Fibroblast of pulmonary artery (primary cell): ENCODE data around the gene GOSR2.
"Not testable (repeated sequence)": the region's sequence is repeated elsewhere in the genome, so short reads cannot be mapped to it uniquely, and the experiment has no call there.

Experiments used
- DNase-seq: peaks from one replicate; pipeline ENCODE4 v3.0.0-alpha.2; 2010; ENCODE audit warnings: low read depth
- H3K4me3 ChIP-seq: replicated peaks from 2 replicates; pipeline ENCODE4 v1.5.1; 2011; ENCODE audit warnings: low read depth, mild to moderate bottlenecking, control low read depth, low read length, moderate library complexity
- TF ChIP-seq, protein P1 (sequence below): IDR thresholded peaks from 2 replicates; pipeline ENCODE4 v1.5.1; 2011; ENCODE audit warnings: mild to moderate bottlenecking, control low read depth, low read length, inconsistent platforms; ENCODE audit errors: missing control alignments

The GOSR2 gene

DNA sequence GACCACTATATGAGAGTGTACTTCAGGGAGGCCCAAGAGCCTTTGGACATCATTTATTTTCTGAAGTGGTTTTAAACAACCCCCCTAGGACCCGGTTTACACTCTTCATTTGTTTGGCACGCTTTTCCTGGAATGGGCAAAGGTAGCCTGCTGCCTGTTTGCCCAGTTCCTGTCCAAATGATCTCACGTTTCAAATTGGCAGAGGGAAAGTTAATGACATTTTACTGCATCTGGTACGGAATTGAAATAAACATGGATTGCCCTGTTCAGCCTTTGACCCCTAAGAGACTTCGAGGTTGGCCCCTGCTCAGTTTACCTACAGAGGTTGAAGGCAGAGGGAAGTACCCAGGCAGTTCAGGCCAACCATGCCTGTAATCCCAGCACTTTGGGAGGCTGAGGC lies 61.9 kb downstream of the GOSR2 start:
- H3K4me3 ChIP-seq: no peak overlapping the region
- TF ChIP-seq, protein P1, sequence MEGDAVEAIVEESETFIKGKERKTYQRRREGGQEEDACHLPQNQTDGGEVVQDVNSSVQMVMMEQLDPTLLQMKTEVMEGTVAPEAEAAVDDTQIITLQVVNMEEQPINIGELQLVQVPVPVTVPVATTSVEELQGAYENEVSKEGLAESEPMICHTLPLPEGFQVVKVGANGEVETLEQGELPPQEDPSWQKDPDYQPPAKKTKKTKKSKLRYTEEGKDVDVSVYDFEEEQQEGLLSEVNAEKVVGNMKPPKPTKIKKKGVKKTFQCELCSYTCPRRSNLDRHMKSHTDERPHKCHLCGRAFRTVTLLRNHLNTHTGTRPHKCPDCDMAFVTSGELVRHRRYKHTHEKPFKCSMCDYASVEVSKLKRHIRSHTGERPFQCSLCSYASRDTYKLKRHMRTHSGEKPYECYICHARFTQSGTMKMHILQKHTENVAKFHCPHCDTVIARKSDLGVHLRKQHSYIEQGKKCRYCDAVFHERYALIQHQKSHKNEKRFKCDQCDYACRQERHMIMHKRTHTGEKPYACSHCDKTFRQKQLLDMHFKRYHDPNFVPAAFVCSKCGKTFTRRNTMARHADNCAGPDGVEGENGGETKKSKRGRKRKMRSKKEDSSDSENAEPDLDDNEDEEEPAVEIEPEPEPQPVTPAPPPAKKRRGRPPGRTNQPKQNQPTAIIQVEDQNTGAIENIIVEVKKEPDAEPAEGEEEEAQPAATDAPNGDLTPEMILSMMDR: no peak
- DNase-seq: no peak

DNA sequence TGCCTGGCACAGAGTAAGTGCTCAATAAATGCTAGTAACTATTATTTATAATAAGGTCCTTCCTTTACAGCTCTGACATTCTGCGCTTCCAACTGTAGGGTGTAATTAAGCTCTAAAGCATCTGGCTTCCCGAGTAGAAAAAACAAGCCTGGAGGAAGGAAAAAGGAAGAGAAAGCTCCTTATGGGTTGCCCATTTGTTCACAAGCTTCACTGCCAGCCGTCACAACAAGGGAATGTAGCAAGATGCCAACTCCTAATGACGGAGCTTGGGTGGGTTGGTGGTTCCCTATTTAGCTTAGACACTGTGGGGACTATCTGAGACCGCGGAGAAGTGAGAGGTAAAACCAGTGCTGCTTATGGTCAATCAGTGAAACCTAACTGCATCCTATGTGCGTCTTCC lies 63.4 kb downstream of the GOSR2 start:
- DNase-seq: no peak
- TF ChIP-seq, protein P1: no peak
- no peak overlapping the region for H3K4me3 ChIP-seq

DNA sequence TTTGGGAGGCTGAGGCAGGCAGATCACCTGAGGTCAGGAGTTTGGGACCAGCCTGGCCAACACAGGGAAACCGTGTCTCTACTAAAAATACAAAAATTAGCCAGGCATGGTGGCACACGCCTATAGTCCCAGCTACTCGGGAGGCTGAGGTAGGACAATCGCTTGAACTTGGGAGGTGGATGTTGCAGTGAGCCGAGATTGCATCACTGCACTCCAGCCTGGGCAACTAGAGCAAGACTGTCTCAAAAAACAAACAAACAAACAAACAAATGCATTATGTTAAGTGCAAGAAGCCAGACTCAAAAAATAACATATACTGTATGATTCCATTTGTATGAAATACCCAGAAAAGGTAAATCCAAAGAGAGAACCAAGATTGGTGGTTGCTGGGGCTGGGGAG lies 65.0 kb downstream of the GOSR2 start:
- not testable (repeated sequence) for DNase-seq, H3K4me3 ChIP-seq

DNA sequence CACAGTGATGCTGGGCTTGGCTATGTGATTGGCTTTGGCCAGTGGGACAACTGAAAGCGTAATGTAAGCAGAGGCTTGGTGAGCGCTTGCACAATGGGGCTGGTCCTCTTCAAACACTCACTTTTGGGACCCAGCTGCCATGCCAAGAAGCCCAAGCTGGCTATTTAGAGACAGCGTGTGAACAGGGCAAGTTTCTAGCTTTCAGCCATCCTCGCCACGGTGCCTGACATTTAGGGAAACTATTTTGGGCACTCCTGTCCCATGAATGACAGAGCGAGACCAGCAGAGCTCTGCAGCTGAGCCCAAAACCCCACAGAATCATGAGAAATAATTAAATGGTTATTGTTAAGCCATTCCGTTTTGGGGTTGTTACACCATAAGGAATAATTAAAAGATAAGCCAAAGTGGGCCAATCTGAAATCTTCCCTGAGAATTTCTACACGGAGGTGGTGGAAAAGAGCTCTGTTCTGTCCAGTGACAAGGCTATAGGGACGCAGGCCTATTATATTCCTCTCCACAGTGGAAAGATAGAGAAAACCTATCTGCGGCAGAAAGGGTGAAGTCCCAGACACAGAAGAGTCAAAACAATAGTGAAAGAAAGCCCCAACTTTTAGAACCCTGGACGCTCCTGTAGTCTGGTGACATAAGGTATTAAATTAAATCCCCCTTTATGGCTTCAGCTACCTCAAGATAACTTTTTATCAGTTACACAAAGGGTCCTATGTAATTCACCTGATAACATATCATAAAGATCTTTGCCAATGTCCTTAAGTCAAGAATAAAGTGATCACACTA lies 66.9 kb downstream of the GOSR2 start:
- TF ChIP-seq, protein P1: no peak
- DNase-seq: no peak
- H3K4me3 ChIP-seq: no peak overlapping the region

DNA sequence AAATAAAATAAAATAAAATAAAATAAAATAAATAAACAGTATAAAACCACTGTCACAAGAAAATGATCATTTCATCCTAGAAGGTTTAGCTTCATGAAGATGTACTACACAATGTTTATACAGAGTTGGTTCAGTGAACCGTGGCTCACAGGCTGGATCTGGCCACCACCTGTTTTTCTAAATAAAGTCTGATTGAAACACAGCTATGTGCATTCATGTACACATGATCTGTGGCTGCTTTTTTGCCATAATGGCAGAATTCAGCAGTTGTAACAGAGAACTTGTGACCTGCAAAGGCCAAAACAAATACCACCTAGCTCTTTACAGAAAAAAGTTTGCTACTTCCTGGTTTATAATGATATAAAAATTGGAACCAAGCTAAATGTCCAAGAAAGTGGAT lies 68.7 kb downstream of the GOSR2 start:
- DNase-seq: no peak
- TF ChIP-seq, protein P1: no peak
- no peak overlapping the region for H3K4me3 ChIP-seq
